NCI-H2107 (cell line): ENCODE data around the gene ACOXL.
"Not testable (repeated sequence)": the region's sequence is repeated elsewhere in the genome, so short reads cannot be mapped to it uniquely, and the experiment has no call there.

ENCODE experiments used
- DNase-seq: peaks from one replicate; lab custom pipeline; 2025; lab: John Stamatoyannopoulos, UW

The ACOXL gene

GRCh38 chr2:110927526-110927925 is 195.2 kb downstream of the ACOXL start:
- DNase-seq: no peak

GRCh38 chr2:110929528-110929927 is 197.2 kb downstream of the ACOXL start:
- no peak for DNase-seq

- DNase-seq: no peak
Measured at GRCh38 chr2:110931648-110932047, 199.3 kb downstream of the ACOXL start.

GRCh38 chr2:110933420-110933819 is 201.0 kb downstream of the ACOXL start:
- DNase-seq: no peak

GRCh38 chr2:110934948-110935347 is 202.6 kb downstream of the ACOXL start:
- DNase-seq: no peak

- no peak for DNase-seq
Measured at GRCh38 chr2:110940376-110940910, 208.1 kb downstream of the ACOXL start.

- DNase-seq: no peak
Measured at GRCh38 chr2:110941226-110941625, 208.9 kb downstream of the ACOXL start.

- no peak for DNase-seq
Measured at GRCh38 chr2:110943070-110943634, 210.8 kb downstream of the ACOXL start.

GRCh38 chr2:110946902-110947301 is 214.5 kb downstream of the ACOXL start:
- no peak for DNase-seq

GRCh38 chr2:110948027-110948674 is 215.8 kb downstream of the ACOXL start:
- no peak for DNase-seq

- DNase-seq: no peak
Measured at GRCh38 chr2:110950281-110950680, 217.9 kb downstream of the ACOXL start.

GRCh38 chr2:110955045-110955444 is 222.7 kb downstream of the ACOXL start:
- no peak for DNase-seq

GRCh38 chr2:110955556-110955955 is 223.2 kb downstream of the ACOXL start:
- no peak for DNase-seq

GRCh38 chr2:110957293-110957692 is 224.9 kb downstream of the ACOXL start:
- no peak for DNase-seq

- no peak for DNase-seq
Measured at GRCh38 chr2:110958346-110959119, 226.2 kb downstream of the ACOXL start.

- DNase-seq: no peak
Measured at GRCh38 chr2:110959198-110959597, 226.8 kb downstream of the ACOXL start.

- no peak for DNase-seq
Measured at GRCh38 chr2:110960281-110960680, 227.9 kb downstream of the ACOXL start.

- DNase-seq: no peak
Measured at GRCh38 chr2:110960954-110961353, 228.6 kb downstream of the ACOXL start.

- DNase-seq: not testable (repeated sequence)
Measured at GRCh38 chr2:110961643-110962042, 229.3 kb downstream of the ACOXL start.

GRCh38 chr2:110969696-110970095 is 237.3 kb downstream of the ACOXL start:
- no peak for DNase-seq

GRCh38 chr2:110970201-110970600 is 237.8 kb downstream of the ACOXL start:
- DNase-seq: no peak

- no peak for DNase-seq
Measured at GRCh38 chr2:110971811-110972210, 239.4 kb downstream of the ACOXL start.

GRCh38 chr2:110973262-110973661 is 240.9 kb downstream of the ACOXL start:
- DNase-seq: no peak
